B cell (primary cell): Measurements from ENCODE around the gene SLC22A31. TPM values are rescaled to one million over a fixed set of nuclear protein-coding genes. Genes with fewer than 3 reads are reported as not detected.

ENCODE experiments used
- ATAC-seq: fragments of 200-7000 bp; cut with Tn5 transposase; one replicate; pipeline ENCODE4 v1.10.0; 2021; ENCODE audit warnings: low read depth, mild to moderate bottlenecking, moderate number of reproducible peaks, moderate library complexity
- CTCF ChIA-PET: fragments of 350-600 bp; sonication (Branson Sonifier 250); formaldehyde crosslinking; loops from one replicate; lab custom pipeline; 2021; ENCODE audit warnings: antibody characterized with exemption, inconsistent platforms; lab: Charles Lee
- POLR2A ChIA-PET: fragments of 350-600 bp; sonication (Branson Sonifier 250); formaldehyde crosslinking; loops from one replicate; lab custom pipeline; 2021; ENCODE audit warnings: antibody characterized with exemption; lab: Charles Lee
- DNase-seq: peaks from one replicate; pipeline ENCODE4 v3.0.0; 2013
- H2AFZ ChIP-seq: 2 replicates; pipeline ENCODE4 v1.6.1; 2012; ENCODE audit warnings: mild to moderate bottlenecking, low read depth, low read length; ENCODE audit not compliant: insufficient read depth, poor library complexity, severe bottlenecking
- H3K27ac ChIP-seq, 2 donors: 1 replicate in 1 of 2; 2 replicates in 1 of 2; pipeline ENCODE4 v1.5.1; 2012 to 2013; ENCODE audit warnings: low read length in 2 of 2, mild to moderate bottlenecking in 2 of 2, moderate library complexity in 1 of 2
- H3K27me3 ChIP-seq, 4 experiments: fragments of 200-600 bp in 1 of 4; sonication (generic) in 1 of 4; replicated peaks in 1 of 4; 1 replicate in 2 of 4; 2 replicates in 2 of 4; pipeline versions ENCODE4 v1.6.1 to v1.7.0; 2013 to 2016; ENCODE audit warnings: low read length in 3 of 4, mild to moderate bottlenecking in 2 of 4, mixed read lengths in 1 of 4, moderate library complexity in 1 of 4; ENCODE audit not compliant: insufficient read depth in 4 of 4, control insufficient read depth in 3 of 4; ENCODE audit errors: control extremely low read depth in 1 of 4
- H3K36me3 ChIP-seq, 2 experiments: replicated peaks in 1 of 2; 1 replicate in 1 of 2; 2 replicates in 1 of 2; pipeline versions ENCODE4 v1.6.1 to v1.7.1; 2013; ENCODE audit warnings: low read length in 1 of 2; ENCODE audit not compliant: insufficient read depth in 2 of 2, control insufficient read depth in 1 of 2; ENCODE audit errors: control extremely low read depth in 1 of 2, extremely low read depth in 1 of 2
- H3K4me1 ChIP-seq, 2 donors: fragments of 200-600 bp in 1 of 2; sonication (generic) in 1 of 2; 1 replicate in 1 of 2; 2 replicates in 1 of 2; pipeline versions ENCODE4 v1.5.1 to v1.6.1; 2013 to 2017; ENCODE audit warnings: low read length in 2 of 2; ENCODE audit not compliant: control insufficient read depth in 2 of 2, insufficient read depth in 2 of 2
- H3K4me2 ChIP-seq: replicated peaks from 2 replicates; pipeline ENCODE3; 2012; ENCODE audit warnings: mild to moderate bottlenecking, low read depth, low read length; ENCODE audit not compliant: poor library complexity, severe bottlenecking
- H3K4me3 ChIP-seq, 5 experiments: fragments of 200-600 bp in 1 of 5; sonication (generic) in 1 of 5; 1 replicate in 3 of 5; 2 replicates in 2 of 5; pipeline versions ENCODE4 v1.5.1 to v1.7.0; 2011 to 2016; ENCODE audit warnings: low read length in 4 of 5, mild to moderate bottlenecking in 4 of 5, low read depth in 2 of 5, control low read depth in 1 of 5, moderate library complexity in 1 of 5; ENCODE audit not compliant: insufficient read depth in 1 of 5; ENCODE audit errors: control extremely low read depth in 1 of 5, extremely low read depth in 1 of 5
- H3K79me2 ChIP-seq: fragments of 200-600 bp; sonication (generic); one replicate; pipeline ENCODE4 v1.6.0; 2016; ENCODE audit warnings: low read length; ENCODE audit not compliant: control insufficient read depth, insufficient read depth
- H3K9ac ChIP-seq: fragments of 200-600 bp; sonication (generic); 2 replicates; pipeline ENCODE4 v1.6.1; 2017; ENCODE audit warnings: mild to moderate bottlenecking, low read length, moderate library complexity
- H3K9me3 ChIP-seq, 3 donors: one replicate each; pipeline versions ENCODE4 v1.6.1 to v1.7.1; 2013; ENCODE audit warnings: low read length in 2 of 3; ENCODE audit not compliant: control insufficient read depth in 2 of 3, insufficient read depth in 1 of 3; ENCODE audit errors: control extremely low read depth in 1 of 3
- H4K20me1 ChIP-seq: 2 replicates; pipeline ENCODE4 v1.6.0; 2012; ENCODE audit warnings: mild to moderate bottlenecking, low read length; ENCODE audit not compliant: insufficient read depth, control insufficient read depth, poor library complexity, severe bottlenecking
- H3K27ac Mint-ChIP-seq: one replicate; pipeline ENCODE4 v1.8.0; 2021; ENCODE audit warnings: mixed read lengths
- H3K27me3 Mint-ChIP-seq: one replicate; pipeline ENCODE4 v1.8.0; 2021; ENCODE audit warnings: mixed read lengths
- H3K4me1 Mint-ChIP-seq: one replicate; pipeline ENCODE4 v1.8.0; 2021; ENCODE audit warnings: mixed read lengths
- H3K4me3 Mint-ChIP-seq: one replicate; pipeline ENCODE4 v1.8.0; 2021; ENCODE audit warnings: mixed read lengths
- H3K9me3 Mint-ChIP-seq: one replicate; pipeline ENCODE4 v1.8.0; 2022; ENCODE audit warnings: mixed read lengths; ENCODE audit not compliant: insufficient read depth
- EZH2 ChIP-seq: IDR thresholded peaks from 2 replicates; pipeline ENCODE4 v1.6.1; 2012; ENCODE audit warnings: borderline replicate concordance, low read depth, mild to moderate bottlenecking, moderate library complexity, low read length; ENCODE audit not compliant: insufficient read depth, poor library complexity, severe bottlenecking
- WGBS: methylation state at CpG from one replicate; pipeline ENCODE4 v1.1.5; 2013; ENCODE audit warnings: missing lambda C conversion rate; ENCODE audit not compliant: insufficient coverage; 5-methylcytosine and 5-hydroxymethylcytosine counted together
- intact Hi-C: fragments of 100-400 bp; cut with micrococcal nuclease; formaldehyde crosslinking; loops from one replicate; pipeline ENCODE4 v1.10.0; 2022
- polyA plus RNA-seq: library from polyadenylated mRNA; depleted of rRNA; stranded (reverse); fragments of >200 nt; gene quantifications from 2 replicates; pipeline ENCODE4 v1.2.3, GENCODE V29; 2012
- total RNA-seq, 2 donors: library from RNA; stranded (reverse); fragments of 120-200 nt in 1 of 2; gene quantifications; 1 replicate in 1 of 2; 2 replicates in 1 of 2; pipeline versions ENCODE4 v1.2.3 to v1.2.4, GENCODE V29; 2013 to 2022
- TF ChIP-seq, protein P1 (sequence below): fragments of 200-600 bp; IDR thresholded peaks from one replicate; pipeline ENCODE4 v1.8.0; 2022; ENCODE audit warnings: antibody characterized with exemption, mild to moderate bottlenecking

The SLC22A31 gene
- total and polyA plus RNA-seq, 2 donors (not counting 1 experiment from before 2014, with no cell fraction given): 0.33 TPM; not detected in 1

DNA sequence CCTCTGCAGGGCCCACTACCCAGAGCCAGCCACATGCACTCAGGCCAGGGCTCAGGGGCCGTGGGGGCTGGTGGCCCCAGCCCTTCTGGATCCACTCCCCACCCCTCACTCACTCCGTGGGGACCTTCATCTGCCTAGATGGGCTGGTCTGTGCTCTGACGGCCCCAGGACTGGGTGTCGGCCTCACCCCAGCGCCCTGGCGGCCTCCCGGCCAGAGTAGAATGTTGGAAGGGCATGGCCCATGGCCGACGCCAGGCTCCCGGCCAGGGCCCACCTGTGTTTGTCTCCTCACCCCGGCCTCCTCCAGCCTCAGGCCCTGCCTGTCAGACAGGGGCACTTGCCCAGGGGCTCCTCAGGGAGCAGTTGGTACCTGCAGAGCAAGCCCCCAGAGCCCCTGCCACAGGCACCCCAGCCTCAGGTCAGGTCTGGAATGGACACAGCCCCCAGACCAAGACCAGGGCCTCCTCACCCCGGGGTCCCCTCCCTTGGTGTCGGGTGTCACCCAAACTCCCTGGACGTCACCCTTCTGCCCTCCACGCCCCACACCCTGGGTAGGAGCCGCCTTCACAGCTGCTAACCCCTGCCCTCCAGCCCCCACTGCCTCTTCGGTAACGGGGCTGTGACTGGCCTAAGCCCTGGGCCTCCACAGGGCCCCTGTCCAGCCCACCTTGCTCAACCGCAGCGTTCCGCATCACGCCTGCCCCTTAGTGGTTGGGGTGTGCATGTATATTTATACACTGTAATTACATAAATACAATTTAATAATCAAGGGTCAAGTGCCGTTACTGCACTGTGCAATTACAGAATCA, 31.8 kb downstream of the SLC22A31 start:
- Histone ChIP-seq H4K20me1 (peaks cover 37% of the 10 kb centered on the region), H3K36me3 (no peaks in the 10 kb centered on the region), H3K4me3 (no peak overlapping the region), H3K9ac (no peak overlapping the region), H3K9me3 (peaks cover 0 to 5% (median 0%) of the 10 kb centered on the region in 3 donors), H3K4me2 (no peak overlapping the region), H3K4me1 (peaks cover 28 to 45% of the 10 kb centered on the region in 2 donors), H3K27me3 (peaks cover 0 to 31% (median 13%) of the 10 kb centered on the region in 4 experiments), H3K27ac (no peak overlapping the region), H2AFZ (no peak overlapping the region), H3K79me2 (peaks cover 6% of the 10 kb centered on the region)
- H3K4me1 Mint-ChIP-seq: peaks cover 18% of the 10 kb centered on the region
- 90% methylated on average over 15 of the region's 23 CpGs for WGBS
- H3K4me3 Mint-ChIP-seq: no peak overlapping the region
- intact Hi-C loops: no loop called here
- ChIA-PET CTCF (interaction anchor here (1.2 to 2.7 kb wide), 4 partner anchors 47 to 431 kb away, joined by 3 to 31 read pairs (median 8); no protein-coding TSS in a partner anchor), POLR2A (interaction anchor here (0.6 to 0.7 kb wide), 2 partner anchors 225 to 252 kb away, joined by 3 to 4 read pairs; no protein-coding TSS in a partner anchor)
- DNase-seq: no peak
- no peak for ATAC-seq
- H3K9me3 Mint-ChIP-seq: no peaks in the 10 kb centered on the region
- peaks cover 4% of the 10 kb centered on the region for H3K27me3 Mint-ChIP-seq
- no peak overlapping the region for H3K27ac Mint-ChIP-seq
- TF ChIP-seq EZH2: no peak
- TF ChIP-seq, protein P1, sequence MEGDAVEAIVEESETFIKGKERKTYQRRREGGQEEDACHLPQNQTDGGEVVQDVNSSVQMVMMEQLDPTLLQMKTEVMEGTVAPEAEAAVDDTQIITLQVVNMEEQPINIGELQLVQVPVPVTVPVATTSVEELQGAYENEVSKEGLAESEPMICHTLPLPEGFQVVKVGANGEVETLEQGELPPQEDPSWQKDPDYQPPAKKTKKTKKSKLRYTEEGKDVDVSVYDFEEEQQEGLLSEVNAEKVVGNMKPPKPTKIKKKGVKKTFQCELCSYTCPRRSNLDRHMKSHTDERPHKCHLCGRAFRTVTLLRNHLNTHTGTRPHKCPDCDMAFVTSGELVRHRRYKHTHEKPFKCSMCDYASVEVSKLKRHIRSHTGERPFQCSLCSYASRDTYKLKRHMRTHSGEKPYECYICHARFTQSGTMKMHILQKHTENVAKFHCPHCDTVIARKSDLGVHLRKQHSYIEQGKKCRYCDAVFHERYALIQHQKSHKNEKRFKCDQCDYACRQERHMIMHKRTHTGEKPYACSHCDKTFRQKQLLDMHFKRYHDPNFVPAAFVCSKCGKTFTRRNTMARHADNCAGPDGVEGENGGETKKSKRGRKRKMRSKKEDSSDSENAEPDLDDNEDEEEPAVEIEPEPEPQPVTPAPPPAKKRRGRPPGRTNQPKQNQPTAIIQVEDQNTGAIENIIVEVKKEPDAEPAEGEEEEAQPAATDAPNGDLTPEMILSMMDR: no peak
